B cell (primary cell): Measurements from ENCODE around the gene NOL4L. TPM values are rescaled to one million over a fixed set of nuclear protein-coding genes. Genes with fewer than 3 reads are reported as not detected.

Experiments used
- ATAC-seq: fragments of 200-7000 bp; cut with Tn5 transposase; one replicate; pipeline ENCODE4 v1.10.0; 2021; ENCODE audit warnings: low read depth, mild to moderate bottlenecking, moderate number of reproducible peaks, moderate library complexity
- CTCF ChIA-PET: fragments of 350-600 bp; sonication (Branson Sonifier 250); formaldehyde crosslinking; loops from one replicate; lab custom pipeline; 2021; ENCODE audit warnings: antibody characterized with exemption, inconsistent platforms; lab: Charles Lee
- POLR2A ChIA-PET: fragments of 350-600 bp; sonication (Branson Sonifier 250); formaldehyde crosslinking; loops from one replicate; lab custom pipeline; 2021; ENCODE audit warnings: antibody characterized with exemption; lab: Charles Lee
- DNase-seq: peaks from one replicate; pipeline ENCODE4 v3.0.0; 2013
- H2AFZ ChIP-seq: 2 replicates; pipeline ENCODE4 v1.6.1; 2012; ENCODE audit warnings: mild to moderate bottlenecking, low read depth, low read length; ENCODE audit not compliant: insufficient read depth, poor library complexity, severe bottlenecking
- H3K27ac ChIP-seq, 2 donors: 1 replicate in 1 of 2; 2 replicates in 1 of 2; pipeline ENCODE4 v1.5.1; 2012 to 2013; ENCODE audit warnings: low read length in 2 of 2, mild to moderate bottlenecking in 2 of 2, moderate library complexity in 1 of 2
- H3K27me3 ChIP-seq, 4 experiments: fragments of 200-600 bp in 1 of 4; sonication (generic) in 1 of 4; replicated peaks in 1 of 4; 1 replicate in 2 of 4; 2 replicates in 2 of 4; pipeline versions ENCODE4 v1.6.1 to v1.7.0; 2013 to 2016; ENCODE audit warnings: low read length in 3 of 4, mild to moderate bottlenecking in 2 of 4, mixed read lengths in 1 of 4, moderate library complexity in 1 of 4; ENCODE audit not compliant: insufficient read depth in 4 of 4, control insufficient read depth in 3 of 4; ENCODE audit errors: control extremely low read depth in 1 of 4
- H3K36me3 ChIP-seq, 2 experiments: replicated peaks in 1 of 2; 1 replicate in 1 of 2; 2 replicates in 1 of 2; pipeline versions ENCODE4 v1.6.1 to v1.7.1; 2013; ENCODE audit warnings: low read length in 1 of 2; ENCODE audit not compliant: insufficient read depth in 2 of 2, control insufficient read depth in 1 of 2; ENCODE audit errors: control extremely low read depth in 1 of 2, extremely low read depth in 1 of 2
- H3K4me1 ChIP-seq, 2 donors: fragments of 200-600 bp in 1 of 2; sonication (generic) in 1 of 2; 1 replicate in 1 of 2; 2 replicates in 1 of 2; pipeline versions ENCODE4 v1.5.1 to v1.6.1; 2013 to 2017; ENCODE audit warnings: low read length in 2 of 2; ENCODE audit not compliant: control insufficient read depth in 2 of 2, insufficient read depth in 2 of 2
- H3K4me2 ChIP-seq: replicated peaks from 2 replicates; pipeline ENCODE3; 2012; ENCODE audit warnings: mild to moderate bottlenecking, low read depth, low read length; ENCODE audit not compliant: poor library complexity, severe bottlenecking
- H3K4me3 ChIP-seq, 5 experiments: fragments of 200-600 bp in 1 of 5; sonication (generic) in 1 of 5; 1 replicate in 3 of 5; 2 replicates in 2 of 5; pipeline versions ENCODE4 v1.5.1 to v1.7.0; 2011 to 2016; ENCODE audit warnings: low read length in 4 of 5, mild to moderate bottlenecking in 4 of 5, low read depth in 2 of 5, control low read depth in 1 of 5, moderate library complexity in 1 of 5; ENCODE audit not compliant: insufficient read depth in 1 of 5; ENCODE audit errors: control extremely low read depth in 1 of 5, extremely low read depth in 1 of 5
- H3K79me2 ChIP-seq: fragments of 200-600 bp; sonication (generic); one replicate; pipeline ENCODE4 v1.6.0; 2016; ENCODE audit warnings: low read length; ENCODE audit not compliant: control insufficient read depth, insufficient read depth
- H3K9ac ChIP-seq: fragments of 200-600 bp; sonication (generic); 2 replicates; pipeline ENCODE4 v1.6.1; 2017; ENCODE audit warnings: mild to moderate bottlenecking, low read length, moderate library complexity
- H3K9me3 ChIP-seq, 3 donors: one replicate each; pipeline versions ENCODE4 v1.6.1 to v1.7.1; 2013; ENCODE audit warnings: low read length in 2 of 3; ENCODE audit not compliant: control insufficient read depth in 2 of 3, insufficient read depth in 1 of 3; ENCODE audit errors: control extremely low read depth in 1 of 3
- H4K20me1 ChIP-seq: 2 replicates; pipeline ENCODE4 v1.6.0; 2012; ENCODE audit warnings: mild to moderate bottlenecking, low read length; ENCODE audit not compliant: insufficient read depth, control insufficient read depth, poor library complexity, severe bottlenecking
- H3K27ac Mint-ChIP-seq: one replicate; pipeline ENCODE4 v1.8.0; 2021; ENCODE audit warnings: mixed read lengths
- H3K27me3 Mint-ChIP-seq: one replicate; pipeline ENCODE4 v1.8.0; 2021; ENCODE audit warnings: mixed read lengths
- H3K4me1 Mint-ChIP-seq: one replicate; pipeline ENCODE4 v1.8.0; 2021; ENCODE audit warnings: mixed read lengths
- H3K4me3 Mint-ChIP-seq: one replicate; pipeline ENCODE4 v1.8.0; 2021; ENCODE audit warnings: mixed read lengths
- H3K9me3 Mint-ChIP-seq: one replicate; pipeline ENCODE4 v1.8.0; 2022; ENCODE audit warnings: mixed read lengths; ENCODE audit not compliant: insufficient read depth
- CTCF ChIP-seq: fragments of 200-600 bp; IDR thresholded peaks from one replicate; pipeline ENCODE4 v1.8.0; 2022; ENCODE audit warnings: antibody characterized with exemption, mild to moderate bottlenecking
- EZH2 ChIP-seq: IDR thresholded peaks from 2 replicates; pipeline ENCODE4 v1.6.1; 2012; ENCODE audit warnings: borderline replicate concordance, low read depth, mild to moderate bottlenecking, moderate library complexity, low read length; ENCODE audit not compliant: insufficient read depth, poor library complexity, severe bottlenecking
- WGBS: methylation state at CpG from one replicate; pipeline ENCODE4 v1.1.5; 2013; ENCODE audit warnings: missing lambda C conversion rate; ENCODE audit not compliant: insufficient coverage; 5-methylcytosine and 5-hydroxymethylcytosine counted together
- intact Hi-C: fragments of 100-400 bp; cut with micrococcal nuclease; formaldehyde crosslinking; loops from one replicate; pipeline ENCODE4 v1.10.0; 2022
- polyA plus RNA-seq: library from polyadenylated mRNA; depleted of rRNA; stranded (reverse); fragments of >200 nt; gene quantifications from 2 replicates; pipeline ENCODE4 v1.2.3, GENCODE V29; 2012
- total RNA-seq, 2 donors: library from RNA; stranded (reverse); fragments of 120-200 nt in 1 of 2; gene quantifications; 1 replicate in 1 of 2; 2 replicates in 1 of 2; pipeline versions ENCODE4 v1.2.3 to v1.2.4, GENCODE V29; 2013 to 2022

NOL4L gene
- total and polyA plus RNA-seq, 2 donors (not counting 1 experiment from before 2014, with no cell fraction given): 6.5 to 7.9 TPM

- ChIA-PET POLR2A (no interaction called here), CTCF (interaction anchor here (1.0 kb wide), 1 partner anchor 21 kb away, joined by 3 read pairs; no protein-coding TSS in a partner anchor)
- Histone ChIP-seq H3K9ac (no peak overlapping the region), H3K9me3 (no peaks in the 10 kb centered on the region), H2AFZ (no peak overlapping the region), H3K79me2 (peaks cover 16% of the 10 kb centered on the region), H3K4me1 (peaks cover 20 to 24% of the 10 kb centered on the region in 2 donors), H3K36me3 (no peaks in the 10 kb centered on the region), H3K4me3 (no peak overlapping the region), H4K20me1 (no peaks in the 10 kb centered on the region), H3K27ac (no peak overlapping the region), H3K27me3 (no peaks in the 10 kb centered on the region), H3K4me2 (no peak overlapping the region)
- intact Hi-C loops: no loop called here
- no peak overlapping the region for H3K4me3 Mint-ChIP-seq
- peaks cover 24% of the 10 kb centered on the region for H3K4me1 Mint-ChIP-seq
- peaks cover 2% of the 10 kb centered on the region for H3K9me3 Mint-ChIP-seq
- no peak overlapping the region for H3K27ac Mint-ChIP-seq
- DNase-seq (no peak), ATAC-seq (no peak)
- WGBS: 96% methylated on average over 15 of the region's 15 CpGs
- H3K27me3 Mint-ChIP-seq: no peaks in the 10 kb centered on the region
- TF ChIP-seq CTCF (no peak), EZH2 (no peak)
These were observed 41.4 kb downstream of the NOL4L start for GRCh38 chr20:32543570-32544259.

DNA sequence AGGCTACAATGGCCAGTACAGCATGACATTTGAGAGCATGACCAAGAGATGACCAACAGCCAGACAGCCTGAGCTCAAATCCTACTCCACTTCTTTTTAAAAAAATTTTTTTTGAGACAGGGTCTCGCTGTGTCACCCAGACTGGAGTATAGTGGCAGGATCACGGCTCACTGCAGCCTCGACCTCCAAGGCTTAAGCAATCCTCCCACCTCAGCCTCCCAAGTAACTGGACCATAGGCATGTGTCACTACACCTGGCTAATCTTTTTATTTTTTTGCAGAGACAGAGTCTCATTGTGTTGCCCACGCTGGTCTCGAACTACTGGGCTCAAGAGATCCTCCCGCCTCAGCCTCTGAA is 42.9 kb downstream of the NOL4L start:
- TF ChIP-seq CTCF: no peak
- no peak for TF ChIP-seq EZH2
- H3K27ac ChIP-seq: no peak overlapping the region
- no peak for DNase-seq
- no peak overlapping the region for H3K4me3 ChIP-seq
- ATAC-seq: no peak
- no peaks in the 10 kb centered on the region for H3K36me3 ChIP-seq
- no peaks in the 10 kb centered on the region for H4K20me1 ChIP-seq
- Mint-ChIP-seq H3K4me1 (peaks cover 31% of the 10 kb centered on the region), H3K27ac (no peak overlapping the region), H3K27me3 (no peaks in the 10 kb centered on the region), H3K4me3 (no peak overlapping the region), H3K9me3 (no peaks in the 10 kb centered on the region)
- 95% methylated on average over 6 of the region's 6 CpGs for WGBS
- H2AFZ ChIP-seq: no peak overlapping the region
- H3K9me3 ChIP-seq: no peaks in the 10 kb centered on the region
- no peak overlapping the region for H3K4me2 ChIP-seq
- H3K4me1 ChIP-seq: peaks cover 33 to 38% of the 10 kb centered on the region in 2 donors
- ChIA-PET POLR2A (no interaction called here), CTCF (interaction anchor here (9.0 kb wide), 1 partner anchor 20 kb away, joined by 99 read pairs; no protein-coding TSS in a partner anchor)
- intact Hi-C loops: no loop called here
- H3K27me3 ChIP-seq: no peaks in the 10 kb centered on the region
- H3K9ac ChIP-seq: no peak overlapping the region
- peaks cover 16% of the 10 kb centered on the region for H3K79me2 ChIP-seq
